ENCODE results near the gene IPO8.
A peak's percentile ranks its signal among the peaks of the same experiment; 100 is the strongest.

Gene IPO8

GRCh38 chr12:30719060-30719459 lies 23.4 kb upstream of the IPO8 start:
- FAIRE-seq (peak; percentile 51), DNase-seq (ENCODE audit: insufficient read length, low spot score) (no peak)
- no peak for TF ChIP-seq POU2F2 (IDR thresholded peaks at IDR 0.05; ENCODE audit: low read depth, low read length)
- no peak for TF ChIP-seq PAX5 (IDR thresholded peaks at IDR 0.05; ENCODE audit: insufficient read depth, low read length, severe bottlenecking)
- TF ChIP-seq SPI1 (IDR thresholded peaks at IDR 0.05; ENCODE audit: low read depth, low read length), result no peak
- no peak for TF ChIP-seq POLR2A (IDR thresholded peaks at IDR 0.05; ENCODE audit: low read depth, low read length)
- no peak for TF ChIP-seq POLR2AphosphoS5 (IDR thresholded peaks at IDR 0.05; ENCODE audit: low read depth, low read length)
- no peak for TF ChIP-seq TAF1 (IDR thresholded peaks at IDR 0.05; ENCODE audit: low read depth, low read length)

- FAIRE-seq (peak; percentile 9), DNase-seq (ENCODE audit: insufficient read length, low spot score) (no peak)
- TF ChIP-seq POLR2A (IDR thresholded peaks at IDR 0.05; ENCODE audit: low read depth, low read length) (no peak), TAF1 (IDR thresholded peaks at IDR 0.05; ENCODE audit: low read depth, low read length) (no peak), PAX5 (IDR thresholded peaks at IDR 0.05; ENCODE audit: insufficient read depth, low read length, severe bottlenecking) (no peak), POU2F2 (IDR thresholded peaks at IDR 0.05; ENCODE audit: low read depth, low read length) (no peak), POLR2AphosphoS5 (IDR thresholded peaks at IDR 0.05; ENCODE audit: low read depth, low read length) (no peak), SPI1 (IDR thresholded peaks at IDR 0.05; ENCODE audit: low read depth, low read length) (no peak)
These were observed 12.1 kb upstream of the IPO8 start for GRCh38 chr12:30707613-30708342.

GRCh38 chr12:30706476-30706875 lies 10.8 kb upstream of the IPO8 start:
- TF ChIP-seq TAF1 (IDR thresholded peaks at IDR 0.05; ENCODE audit: low read depth, low read length), result no peak
- FAIRE-seq, result no peak
- no peak for DNase-seq (ENCODE audit: insufficient read length, low spot score)

GRCh38 chr12:30701056-30701455 lies 5.4 kb upstream of the IPO8 start:
- DNase-seq (ENCODE audit: insufficient read length, low spot score) (no peak), FAIRE-seq (no peak)
- TF ChIP-seq POLR2AphosphoS5 (IDR thresholded peaks at IDR 0.05; ENCODE audit: low read depth, low read length), result no peak
- TF ChIP-seq TAF1 (IDR thresholded peaks at IDR 0.05; ENCODE audit: low read depth, low read length), result no peak
- no peak for TF ChIP-seq POU2F2 (IDR thresholded peaks at IDR 0.05; ENCODE audit: low read depth, low read length)
- no peak for TF ChIP-seq PAX5 (IDR thresholded peaks at IDR 0.05; ENCODE audit: insufficient read depth, low read length, severe bottlenecking)
- no peak for TF ChIP-seq SPI1 (IDR thresholded peaks at IDR 0.05; ENCODE audit: low read depth, low read length)
- TF ChIP-seq POLR2A (IDR thresholded peaks at IDR 0.05; ENCODE audit: low read depth, low read length), result no peak

GRCh38 chr12:30700216-30700900 lies 4.7 kb upstream of the IPO8 start:
- FAIRE-seq (no peak), DNase-seq (ENCODE audit: insufficient read length, low spot score) (no peak)
- TF ChIP-seq POU2F2 (IDR thresholded peaks at IDR 0.05; ENCODE audit: low read depth, low read length), result no peak
- no peak for TF ChIP-seq POLR2A (IDR thresholded peaks at IDR 0.05; ENCODE audit: low read depth, low read length)
- TF ChIP-seq TAF1 (IDR thresholded peaks at IDR 0.05; ENCODE audit: low read depth, low read length), result no peak
- no peak for TF ChIP-seq SPI1 (IDR thresholded peaks at IDR 0.05; ENCODE audit: low read depth, low read length)
- TF ChIP-seq PAX5 (IDR thresholded peaks at IDR 0.05; ENCODE audit: insufficient read depth, low read length, severe bottlenecking), result no peak
- no peak for TF ChIP-seq POLR2AphosphoS5 (IDR thresholded peaks at IDR 0.05; ENCODE audit: low read depth, low read length)

- no peak for TF ChIP-seq POU2F2 (IDR thresholded peaks at IDR 0.05; ENCODE audit: low read depth, low read length)
- no peak for TF ChIP-seq TAF1 (IDR thresholded peaks at IDR 0.05; ENCODE audit: low read depth, low read length)
- no peak for TF ChIP-seq POLR2AphosphoS5 (IDR thresholded peaks at IDR 0.05; ENCODE audit: low read depth, low read length)
- TF ChIP-seq SPI1 (IDR thresholded peaks at IDR 0.05; ENCODE audit: low read depth, low read length), result no peak
- TF ChIP-seq PAX5 (IDR thresholded peaks at IDR 0.05; ENCODE audit: insufficient read depth, low read length, severe bottlenecking), result no peak
- TF ChIP-seq POLR2A (IDR thresholded peaks at IDR 0.05; ENCODE audit: low read depth, low read length), result no peak
- DNase-seq (ENCODE audit: insufficient read length, low spot score), result no peak
These were observed 2.7 kb upstream of the IPO8 start for GRCh38 chr12:30698346-30698745.

GRCh38 chr12:30696943-30697342 lies 1.3 kb upstream of the IPO8 start:
- no peak for TF ChIP-seq POLR2A (IDR thresholded peaks at IDR 0.05; ENCODE audit: low read depth, low read length)
- no peak for TF ChIP-seq TAF1 (IDR thresholded peaks at IDR 0.05; ENCODE audit: low read depth, low read length)
- TF ChIP-seq POU2F2 (IDR thresholded peaks at IDR 0.05; ENCODE audit: low read depth, low read length), result no peak
- no peak for TF ChIP-seq PAX5 (IDR thresholded peaks at IDR 0.05; ENCODE audit: insufficient read depth, low read length, severe bottlenecking)
- TF ChIP-seq POLR2AphosphoS5 (IDR thresholded peaks at IDR 0.05; ENCODE audit: low read depth, low read length), result no peak
- FAIRE-seq, result no peak
- DNase-seq (ENCODE audit: insufficient read length, low spot score), result no peak

More at GRCh38 chr12:30698346-30698745, 2.7 kb upstream of the IPO8 start:
- no peak for FAIRE-seq

- FAIRE-seq, result no peak
- peak; percentile 1 for DNase-seq (ENCODE audit: insufficient read length, low spot score)
- no peak for TF ChIP-seq POLR2AphosphoS5 (IDR thresholded peaks at IDR 0.05; ENCODE audit: low read depth, low read length)
- TF ChIP-seq PAX5 (IDR thresholded peaks at IDR 0.05; ENCODE audit: insufficient read depth, low read length, severe bottlenecking), result no peak
- TF ChIP-seq POU2F2 (IDR thresholded peaks at IDR 0.05; ENCODE audit: low read depth, low read length), result no peak
- no peak for TF ChIP-seq TAF1 (IDR thresholded peaks at IDR 0.05; ENCODE audit: low read depth, low read length)
These were observed 817 bp upstream of the IPO8 start for GRCh38 chr12:30696486-30696885.

- no peak for TF ChIP-seq POLR2AphosphoS5 (IDR thresholded peaks at IDR 0.05; ENCODE audit: low read depth, low read length)
- TF ChIP-seq POU2F2 (IDR thresholded peaks at IDR 0.05; ENCODE audit: low read depth, low read length), result no peak
- TF ChIP-seq TAF1 (IDR thresholded peaks at IDR 0.05; ENCODE audit: low read depth, low read length), result no peak
- TF ChIP-seq SPI1 (IDR thresholded peaks at IDR 0.05; ENCODE audit: low read depth, low read length), result no peak
- no peak for TF ChIP-seq PAX5 (IDR thresholded peaks at IDR 0.05; ENCODE audit: insufficient read depth, low read length, severe bottlenecking)
- TF ChIP-seq POLR2A (IDR thresholded peaks at IDR 0.05; ENCODE audit: low read depth, low read length), result no peak
- DNase-seq (ENCODE audit: insufficient read length, low spot score) (no peak), FAIRE-seq (no peak)
These were observed 387 bp upstream of the IPO8 start for GRCh38 chr12:30696103-30696408.

Measured in GM12891 (cell line).